GM12878 (cell line): ENCODE data around the gene YIPF4. TPM values are rescaled to one million over a fixed set of nuclear protein-coding genes. Genes with fewer than 3 reads are reported as not detected.

Experiments
- ATAC-seq: fragments of 200-7000 bp; cut with Tn5 transposase; 3 replicates; pipeline ENCODE4 v1.9.1; 2020; ENCODE audit warnings: mild to moderate bottlenecking, moderate library complexity
- BruUV-seq: library from RNA; stranded (reverse); fragments of 400-500 nt; replicated peaks from 2 replicates; lab custom pipeline; 2021; lab: Mats Ljungman, UMichigan
- CTCF ChIA-PET: fragments of 300-600 bp; sonication (Branson Sonifier 250); formaldehyde crosslinking; extraction: SDS; loops from one replicate; lab custom pipeline; 2021; ENCODE audit warnings: inconsistent platforms; lab: Yijun Ruan, JAX
- POLR2A ChIA-PET: fragments of 350-600 bp; formaldehyde crosslinking; extraction: SDS; loops from one replicate; lab custom pipeline; 2021; ENCODE audit warnings: inconsistent platforms; lab: Charles Lee
- RAD21 ChIA-PET: fragments of 300-600 bp; sonication (Branson Sonifier 250); formaldehyde crosslinking; loops from one replicate; lab custom pipeline; 2023; ENCODE audit warnings: antibody characterized with exemption; ENCODE audit not compliant: unreplicated experiment; lab: Charles Lee
- SMC1A ChIA-PET: fragments of 300-600 bp; sonication (Branson Sonifier 250); formaldehyde crosslinking; loops from one replicate; lab custom pipeline; 2023; ENCODE audit not compliant: unreplicated experiment, uncharacterized antibody; lab: Charles Lee
- DNase-seq: peaks from one replicate; pipeline ENCODE4 v3.0.0-alpha.2; 2011; ENCODE audit warnings: low read depth, low spot score
- FAIRE-seq: peaks from 3 replicates; lab custom pipeline; 2011; peaks lifted over from hg19 to GRCh38; lab: Jason Lieb, UNC
- H2AFZ ChIP-seq: 2 replicates; pipeline ENCODE4 v1.6.0; 2011; ENCODE audit warnings: low read depth, low read length, control low read depth; ENCODE audit not compliant: control insufficient read depth
- H3K27ac ChIP-seq: 2 replicates; pipeline ENCODE4 v1.5.1; 2011; ENCODE audit warnings: control low read depth; ENCODE audit not compliant: control insufficient read depth, insufficient read depth
- H3K27me3 ChIP-seq, 2 experiments: replicated peaks in 1 of 2; 2 replicates each; pipeline versions ENCODE4 v1.6.0 to v1.6.1; 2011; ENCODE audit warnings: low read length in 1 of 2; ENCODE audit not compliant: control insufficient read depth in 2 of 2, insufficient read depth in 2 of 2
- H3K36me3 ChIP-seq, 2 experiments: 2 replicates each; pipeline ENCODE4 v1.5.1; 2011; ENCODE audit warnings: low read length in 1 of 2; ENCODE audit not compliant: control insufficient read depth in 2 of 2, insufficient read depth in 2 of 2
- H3K4me1 ChIP-seq: 2 replicates; pipeline ENCODE4 v1.6.1; 2011; ENCODE audit warnings: mild to moderate bottlenecking, low read length, moderate library complexity, mixed read lengths; ENCODE audit not compliant: control insufficient read depth, insufficient read depth
- H3K4me2 ChIP-seq: 2 replicates; pipeline ENCODE4 v1.6.0; 2011; ENCODE audit warnings: control low read depth; ENCODE audit not compliant: control insufficient read depth, insufficient read depth
- H3K4me3 ChIP-seq: fragments of 200-600 bp; sonication (generic); 2 replicates; pipeline ENCODE4 v1.5.1; 2016
- H3K79me2 ChIP-seq: 2 replicates; pipeline ENCODE4 v1.6.0; 2011; ENCODE audit warnings: low read length; ENCODE audit not compliant: control insufficient read depth, insufficient read depth
- H3K9ac ChIP-seq: 2 replicates; pipeline ENCODE4 v1.8.0; 2011; ENCODE audit warnings: low read length, control low read depth, mixed read lengths; ENCODE audit not compliant: control insufficient read depth, insufficient read depth
- H3K9me3 ChIP-seq: replicated peaks from 3 replicates; pipeline ENCODE4 v1.5.1; 2011; ENCODE audit warnings: mild to moderate bottlenecking, low read length; ENCODE audit not compliant: control insufficient read depth, insufficient read depth
- H4K20me1 ChIP-seq: 2 replicates; pipeline ENCODE4 v1.6.0; 2011; ENCODE audit not compliant: control insufficient read depth, insufficient read depth
- CBX3 ChIP-seq: fragments of 200-600 bp; sonication (generic); IDR thresholded peaks from 2 replicates; pipeline ENCODE4 v1.6.1; 2016; ENCODE audit warnings: low read depth, borderline replicate concordance
- CREM ChIP-seq: IDR thresholded peaks from 2 replicates; pipeline ENCODE4 v1.6.1; 2014; ENCODE audit warnings: antibody characterized with exemption, low read depth
- IRF3 ChIP-seq: fragments of 450-650 bp; IDR thresholded peaks from 2 replicates; pipeline ENCODE4 v1.6.1; 2014; ENCODE audit warnings: mild to moderate bottlenecking
- MTA3 ChIP-seq: IDR thresholded peaks from 2 replicates; pipeline ENCODE4 v1.6.1; 2012; ENCODE audit warnings: low read length, inconsistent platforms, borderline replicate concordance
- PKNOX1 ChIP-seq: fragments of 450-650 bp; IDR thresholded peaks from 2 replicates; pipeline ENCODE4 v1.6.1; 2016; ENCODE audit warnings: mild to moderate bottlenecking
- POLR2AphosphoS5 ChIP-seq: IDR thresholded peaks from 2 replicates; pipeline ENCODE4 v1.6.1; 2011; ENCODE audit warnings: mild to moderate bottlenecking, low read length, inconsistent platforms
- RCOR1 ChIP-seq: conservative IDR thresholded peaks from 2 replicates; pipeline ENCODE4 v1.6.1; 2012; ENCODE audit warnings: low read depth, low read length, improper control_type of control experiment
- SMAD5 ChIP-seq: IDR thresholded peaks from 2 replicates; pipeline ENCODE4 v1.6.1; 2016; ENCODE audit warnings: antibody characterized with exemption, low read depth
- SPI1 ChIP-seq: IDR thresholded peaks from 2 replicates; pipeline ENCODE4 v1.6.1; 2011; ENCODE audit warnings: low read depth, mild to moderate bottlenecking, low read length, moderate library complexity, borderline replicate concordance; ENCODE audit not compliant: insufficient read depth
- USF2 ChIP-seq: IDR thresholded peaks from 2 replicates; pipeline ENCODE4 v1.6.1; 2011; ENCODE audit warnings: low read depth, low read length, improper control_type of control experiment, borderline replicate concordance
- ZNF207 ChIP-seq: fragments of 450-650 bp; IDR thresholded peaks from 2 replicates; pipeline ENCODE4 v1.6.1; 2014; ENCODE audit warnings: antibody characterized with exemption, mild to moderate bottlenecking, borderline replicate concordance
- WGBS: methylation state at CpG from one replicate; pipeline ENCODE4 v1.1.6; 2016; ENCODE audit warnings: low lambda C conversion rate; ENCODE audit not compliant: insufficient replicate concordance, insufficient coverage; ENCODE audit errors: missing lambda C conversion rate; 5-methylcytosine and 5-hydroxymethylcytosine counted together
- in situ Hi-C: fragments of 300-500 bp; cut with MboI; formaldehyde crosslinking; loops from 9 replicates; pipeline ENCODE4 v1.14.3; 2018; ENCODE audit warnings: mixed read lengths
- intact Hi-C: fragments of 100-400 bp; cut with micrococcal nuclease; formaldehyde crosslinking; loops from one replicate; pipeline ENCODE4 v1.14.2; 2022; ENCODE audit not compliant: unreplicated experiment
- polyA plus RNA-seq, 11 experiments: library from polyadenylated mRNA; depleted of rRNA in 4 of 11; unstranded in 6 of 11; stranded (reverse) in 5 of 11; fragments of >200 nt; fragmentation: Nextera tagmentation in 4 of 11; fragmentation: Illumina TruSeq in 1 of 11; extraction: Ambion mirVana in 4 of 11; extraction: Trizol in 1 of 11; gene quantifications; 1 replicate in 1 of 11; 2 replicates in 10 of 11; pipeline versions ENCODE4 v1.2.1 to v1.2.3, GENCODE V29; 2011 to 2016; ENCODE audit warnings: inconsistent platforms in 2 of 11, missing spikeins in 2 of 11, low read depth in 1 of 11
- total RNA-seq, 4 experiments: library from RNA; depleted of rRNA in 3 of 4; stranded (reverse); fragments of >200 nt in 3 of 4; fragmentation: Illumina TruSeq in 1 of 4; extraction: Trizol in 1 of 4; gene quantifications; 2 replicates each; pipeline versions ENCODE4 v1.2.1 to v1.2.3, GENCODE V29; 2013 to 2021

YIPF4 gene
- total and polyA plus RNA-seq, 10 of the 15 experiments (the other 5 are each of a cell fraction or from before 2014, with no cell fraction given), result 2.8 to 60.4 (median 11.1) TPM

- SMC1A ChIA-PET, result no interaction called here
- no TSS peak for BruUV-seq
- 78% methylated on average over 3 of the region's 3 CpGs for WGBS
- no peak overlapping the region for H3K4me3 ChIP-seq
- no peak for ATAC-seq
- no peak for DNase-seq
- H2AFZ ChIP-seq, result no peak overlapping the region
- H4K20me1 ChIP-seq, result no peaks in the 10 kb centered on the region
- in situ Hi-C loops, result no loop called here
- FAIRE-seq, result no peak
- H3K4me1 ChIP-seq, result 0 out of 2 replicates have a peak, but pooled peaks cover 7% of the 10 kb centered on the region
- no peak for TF ChIP-seq CBX3
- no peak for TF ChIP-seq MTA3
- TF ChIP-seq SPI1, result no peak
- TF ChIP-seq USF2, result no peak
- no peak for TF ChIP-seq POLR2AphosphoS5
- no peak for TF ChIP-seq IRF3
- no peak for TF ChIP-seq RCOR1
- no peak for TF ChIP-seq SMAD5
- TF ChIP-seq ZNF207, result no peak
- no peak for TF ChIP-seq CREM
- no peak for TF ChIP-seq PKNOX1
- no peaks in the 10 kb centered on the region for H3K79me2 ChIP-seq
- POLR2A ChIA-PET, result interaction anchor here (0.6 kb wide), 1 partner anchor 192 kb away, joined by 4 read pairs; no protein-coding TSS in a partner anchor
- intact Hi-C loops, result no loop called here
- H3K9ac ChIP-seq, result no peak overlapping the region
- H3K27ac ChIP-seq, result no peak overlapping the region
- RAD21 ChIA-PET, result no interaction called here
- no peak overlapping the region for H3K4me2 ChIP-seq
- H3K36me3 ChIP-seq, result no peaks in the 10 kb centered on the region
- CTCF ChIA-PET, result no interaction called here
- no peaks in the 10 kb centered on the region for H3K27me3 ChIP-seq
- no peaks in the 10 kb centered on the region for H3K9me3 ChIP-seq
These were observed 15.6 kb upstream of the YIPF4 start for GRCh38 chr2:32262105-32262504.
